Islet of Langerhans (tissue), 1 donor: Measurements from ENCODE around the gene SEMA7A.
"Not testable (repeated sequence)": the region's sequence is repeated elsewhere in the genome, so short reads cannot be mapped to it uniquely, and the experiment has no call there.

ENCODE experiments used
- FAIRE-seq: peaks from one replicate; lab custom pipeline; 2011; peaks lifted over from hg19 to GRCh38; lab: Jason Lieb, UNC

SEMA7A gene, protein sequence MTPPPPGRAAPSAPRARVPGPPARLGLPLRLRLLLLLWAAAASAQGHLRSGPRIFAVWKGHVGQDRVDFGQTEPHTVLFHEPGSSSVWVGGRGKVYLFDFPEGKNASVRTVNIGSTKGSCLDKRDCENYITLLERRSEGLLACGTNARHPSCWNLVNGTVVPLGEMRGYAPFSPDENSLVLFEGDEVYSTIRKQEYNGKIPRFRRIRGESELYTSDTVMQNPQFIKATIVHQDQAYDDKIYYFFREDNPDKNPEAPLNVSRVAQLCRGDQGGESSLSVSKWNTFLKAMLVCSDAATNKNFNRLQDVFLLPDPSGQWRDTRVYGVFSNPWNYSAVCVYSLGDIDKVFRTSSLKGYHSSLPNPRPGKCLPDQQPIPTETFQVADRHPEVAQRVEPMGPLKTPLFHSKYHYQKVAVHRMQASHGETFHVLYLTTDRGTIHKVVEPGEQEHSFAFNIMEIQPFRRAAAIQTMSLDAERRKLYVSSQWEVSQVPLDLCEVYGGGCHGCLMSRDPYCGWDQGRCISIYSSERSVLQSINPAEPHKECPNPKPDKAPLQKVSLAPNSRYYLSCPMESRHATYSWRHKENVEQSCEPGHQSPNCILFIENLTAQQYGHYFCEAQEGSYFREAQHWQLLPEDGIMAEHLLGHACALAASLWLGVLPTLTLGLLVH

GRCh38 chr15:74433592-74434262, at the start of gene SEMA7A:
TSS of gene SEMA7A (minus strand) at chr15:74433958. CDS start at chr15:74433918, 40 bp downstream.
- FAIRE-seq, result no peak

DNA sequence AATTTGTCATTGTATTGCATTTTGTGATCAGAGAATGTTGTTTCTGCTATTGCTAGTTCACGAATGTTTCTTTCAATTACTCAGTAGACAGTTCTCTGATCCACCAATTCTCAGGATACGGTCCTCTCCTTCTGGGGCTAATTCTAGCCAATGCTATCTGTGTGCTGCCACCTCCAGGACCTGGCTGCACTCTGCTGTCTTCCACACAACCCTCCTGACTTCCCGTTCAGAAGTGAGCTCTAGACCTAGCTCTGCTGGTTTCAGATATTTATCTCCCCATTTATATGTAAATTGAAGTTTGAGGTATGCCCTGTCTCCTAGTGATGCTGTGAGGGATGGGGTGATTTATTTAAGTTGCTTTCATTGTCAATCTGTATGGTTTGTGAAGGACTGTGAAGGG, 48.9 kb upstream of the SEMA7A start:
- no peak for FAIRE-seq

DNA sequence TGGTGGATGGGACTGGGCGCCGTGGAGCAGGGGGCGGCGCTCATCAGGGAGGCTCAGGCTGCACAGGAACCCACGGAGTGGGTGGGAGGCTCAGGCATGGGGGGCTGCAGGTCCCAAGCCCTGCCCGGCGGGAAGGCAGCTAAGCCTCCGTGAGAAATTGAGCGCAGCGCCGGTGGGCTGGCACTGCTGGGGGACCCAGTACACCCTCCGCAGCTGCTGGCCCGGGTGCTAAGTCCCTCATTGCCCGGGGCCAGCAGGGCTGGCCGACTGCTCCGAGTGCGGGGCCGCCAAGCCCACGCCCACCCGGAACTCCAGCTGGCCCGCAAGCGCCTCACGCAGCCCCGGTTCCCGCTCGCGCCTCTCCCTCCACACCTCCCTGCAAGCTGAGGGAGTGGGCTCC, 46.6 kb upstream of the SEMA7A start:
- not testable (repeated sequence) for FAIRE-seq

- FAIRE-seq, result not testable (repeated sequence)
Observed at GRCh38 chr15:74471621-74472020, 37.9 kb upstream of the SEMA7A start.

GRCh38 chr15:74470631-74471395, 37.1 kb upstream of the SEMA7A start:
- FAIRE-seq, result no peak

DNA sequence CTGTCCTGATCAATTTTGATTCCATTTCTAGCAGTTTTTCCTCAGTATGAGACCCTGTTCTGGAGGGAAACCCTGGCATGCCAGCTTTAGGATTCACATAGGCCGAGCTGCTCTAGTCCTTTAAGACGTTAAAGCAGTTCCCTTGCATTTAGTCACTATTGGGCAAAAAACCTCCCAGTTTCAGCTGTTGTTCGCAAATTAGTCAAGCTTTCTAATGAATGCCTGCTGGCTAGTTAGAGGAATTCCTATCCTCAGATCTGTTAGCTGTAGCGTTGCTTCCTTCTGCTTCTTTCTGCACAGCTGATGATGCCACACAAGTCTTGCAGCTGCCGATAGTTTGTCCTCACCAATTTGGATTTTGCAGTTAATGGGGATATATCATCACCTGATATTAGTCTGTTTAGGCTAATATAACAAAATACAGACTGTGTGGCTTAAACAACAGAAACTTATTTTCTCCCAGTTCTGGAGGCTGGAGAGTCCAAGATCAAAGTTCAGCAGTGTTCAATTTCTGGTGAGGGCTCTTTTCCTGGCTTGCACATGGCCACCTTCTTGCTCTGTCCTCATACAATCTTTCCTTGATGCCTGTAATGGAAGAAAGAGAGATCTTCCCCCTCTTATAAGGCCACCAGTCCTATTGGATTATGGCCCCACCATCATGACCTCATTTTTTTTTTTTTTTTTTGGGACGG, 34.7 kb upstream of the SEMA7A start:
- no peak for FAIRE-seq

DNA sequence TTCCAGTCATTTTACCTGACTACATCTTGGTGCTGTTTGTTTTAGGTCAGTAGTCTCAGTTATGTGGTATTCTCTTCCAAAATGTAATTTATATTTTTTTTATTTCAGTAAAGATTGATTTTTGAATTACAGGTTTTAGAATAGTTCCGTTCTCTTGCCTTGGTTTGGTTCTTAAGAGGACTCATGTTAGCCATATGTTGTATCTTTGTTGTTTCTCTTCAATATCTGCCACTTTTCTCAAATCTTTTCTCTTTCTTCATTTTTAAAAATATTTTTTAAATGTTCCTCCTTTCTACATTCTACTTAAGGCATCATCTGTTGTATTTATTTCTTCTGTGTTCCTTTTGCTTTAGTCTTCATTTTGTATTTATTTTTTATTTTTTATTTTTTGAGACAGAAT, 32.8 kb upstream of the SEMA7A start:
- FAIRE-seq, result no peak

DNA sequence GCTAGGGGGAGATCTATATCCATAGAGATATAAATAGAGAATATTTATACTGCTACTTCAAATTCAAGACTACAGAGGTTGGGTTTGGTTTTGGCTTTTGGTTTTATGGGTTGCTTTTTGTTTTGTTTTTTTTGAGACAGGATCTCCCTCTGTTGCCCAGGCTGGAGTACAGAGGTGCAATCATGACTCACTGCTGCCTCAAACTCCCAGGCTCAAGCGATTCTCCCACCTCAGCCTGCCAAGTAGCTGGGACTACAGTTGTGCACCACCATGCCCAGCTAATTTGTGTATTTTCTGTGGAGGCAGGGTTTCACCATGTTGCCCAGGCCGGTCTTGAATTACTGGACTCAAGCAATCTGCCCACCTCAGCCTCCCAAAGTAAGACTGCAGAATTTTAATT, 31.1 kb upstream of the SEMA7A start:
- FAIRE-seq, result no peak

- FAIRE-seq, result no peak
Observed at GRCh38 chr15:74464216-74464615, 30.5 kb upstream of the SEMA7A start.

- no peak for FAIRE-seq
Observed at GRCh38 chr15:74463634-74464033, 29.9 kb upstream of the SEMA7A start.

GRCh38 chr15:74461847-74462511, 28.2 kb upstream of the SEMA7A start:
- no peak for FAIRE-seq

DNA sequence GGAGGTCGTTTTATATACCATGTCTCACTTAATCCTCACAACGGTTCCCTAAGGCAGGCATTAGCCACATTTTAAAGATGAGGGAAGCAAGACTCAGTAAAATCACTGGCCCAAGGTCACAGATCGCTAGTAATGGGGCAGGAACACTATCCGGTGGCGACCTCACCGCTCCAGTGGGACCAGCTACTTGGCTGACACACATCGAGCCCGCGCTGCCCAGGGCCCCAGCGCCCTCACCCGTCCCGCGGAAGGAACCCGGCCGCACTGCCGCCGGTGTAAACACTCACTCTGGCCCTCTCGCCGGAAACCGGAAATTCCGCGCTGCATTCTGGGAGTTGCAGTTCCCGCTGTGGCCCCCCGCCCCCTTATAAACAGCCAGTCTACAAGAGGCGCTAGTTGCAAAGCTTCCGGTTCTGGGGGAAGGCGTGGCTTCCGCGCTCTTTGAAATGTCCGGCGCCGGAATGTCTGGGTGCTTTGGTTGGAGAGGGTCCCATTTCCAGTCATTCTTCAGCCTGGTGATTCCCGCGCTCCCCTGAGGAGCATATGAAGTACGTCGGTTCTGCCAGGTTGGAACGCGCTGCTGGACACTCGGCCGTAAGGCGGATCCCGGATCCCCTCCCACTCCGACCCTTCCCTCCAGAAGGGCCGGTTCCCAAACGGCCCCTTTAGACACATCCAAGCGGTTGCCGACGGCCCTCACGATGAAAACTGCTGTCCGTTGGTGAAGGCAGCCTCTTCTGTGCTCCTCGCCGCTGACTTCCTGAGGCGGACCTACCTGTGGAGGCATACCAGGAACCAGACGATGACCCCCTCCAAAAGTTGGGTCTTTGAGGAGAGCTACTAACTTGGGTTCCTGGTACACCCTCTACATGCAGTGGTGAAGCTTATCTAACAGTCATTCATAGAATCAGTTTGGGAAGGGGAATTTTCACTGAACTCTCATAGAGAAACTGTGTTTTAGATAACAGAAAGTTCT, 27.4 kb upstream of the SEMA7A start, which contains the start of gene UBL7:
UBL7 (minus strand) TSS at position 290 of the 976 bp plus-strand sequence. CDS start 2,293 bp downstream, outside the sequence.
- no peak for FAIRE-seq

DNA sequence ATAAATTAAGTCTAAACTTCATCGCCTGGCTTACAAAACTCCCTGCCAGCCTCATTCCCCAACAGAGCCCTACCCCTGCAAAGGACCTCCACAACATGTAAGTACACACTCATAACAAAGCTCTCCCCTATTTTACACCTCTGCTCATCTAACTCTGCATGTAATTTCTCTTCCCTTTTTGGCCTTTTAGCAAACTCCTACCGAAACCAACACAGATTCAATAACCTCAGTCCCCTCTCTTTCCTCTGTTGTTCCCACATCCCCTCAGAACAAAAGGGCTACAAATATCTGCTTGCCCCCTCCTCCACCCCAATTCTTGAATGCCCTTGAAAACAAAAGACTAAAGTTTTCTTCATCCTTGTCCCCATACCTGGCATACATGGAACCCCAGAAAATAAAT, 26.5 kb upstream of the SEMA7A start:
- FAIRE-seq, result no peak

DNA sequence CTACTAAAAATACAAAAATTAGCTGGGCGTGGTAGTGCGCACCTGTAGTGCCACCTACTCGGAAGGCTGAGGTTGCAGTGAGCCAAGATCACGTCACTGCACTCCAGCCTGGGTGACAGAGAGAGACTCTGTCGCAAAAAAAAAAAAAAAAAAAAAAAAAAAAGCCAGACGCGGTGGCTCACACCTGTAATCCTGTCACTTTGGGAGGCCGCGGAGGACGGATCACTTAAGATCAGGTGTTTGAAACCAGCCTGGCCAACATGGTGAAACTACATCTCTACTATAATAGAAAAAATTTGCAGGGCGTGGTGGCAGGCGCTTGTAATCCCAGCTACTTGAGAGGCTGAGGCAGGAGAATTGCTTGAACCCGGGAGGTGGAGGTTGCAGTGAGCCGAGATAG, 26.0 kb upstream of the SEMA7A start:
- FAIRE-seq, result not testable (repeated sequence)

GRCh38 chr15:74458473-74458872, 24.7 kb upstream of the SEMA7A start:
- FAIRE-seq, result no peak

DNA sequence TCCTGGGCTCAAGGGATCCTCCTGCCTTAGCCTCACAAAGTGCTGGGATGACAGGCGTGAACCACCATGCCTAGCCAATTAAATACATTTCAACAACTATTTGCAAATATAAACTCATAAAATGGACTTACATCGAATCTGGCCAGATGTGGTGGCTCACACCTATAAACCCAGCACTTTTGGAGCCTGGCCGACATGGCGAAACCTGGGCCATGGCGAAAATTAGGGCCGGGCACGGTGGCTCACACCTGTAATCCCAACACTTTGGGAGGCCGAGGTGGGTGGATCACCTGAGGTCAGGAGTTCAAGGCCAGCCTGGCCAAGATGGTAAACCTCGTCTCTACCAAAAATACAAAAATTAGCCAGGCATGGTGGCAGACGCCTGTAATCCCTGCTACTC, 23.3 kb upstream of the SEMA7A start:
- FAIRE-seq, result not testable (repeated sequence)

DNA sequence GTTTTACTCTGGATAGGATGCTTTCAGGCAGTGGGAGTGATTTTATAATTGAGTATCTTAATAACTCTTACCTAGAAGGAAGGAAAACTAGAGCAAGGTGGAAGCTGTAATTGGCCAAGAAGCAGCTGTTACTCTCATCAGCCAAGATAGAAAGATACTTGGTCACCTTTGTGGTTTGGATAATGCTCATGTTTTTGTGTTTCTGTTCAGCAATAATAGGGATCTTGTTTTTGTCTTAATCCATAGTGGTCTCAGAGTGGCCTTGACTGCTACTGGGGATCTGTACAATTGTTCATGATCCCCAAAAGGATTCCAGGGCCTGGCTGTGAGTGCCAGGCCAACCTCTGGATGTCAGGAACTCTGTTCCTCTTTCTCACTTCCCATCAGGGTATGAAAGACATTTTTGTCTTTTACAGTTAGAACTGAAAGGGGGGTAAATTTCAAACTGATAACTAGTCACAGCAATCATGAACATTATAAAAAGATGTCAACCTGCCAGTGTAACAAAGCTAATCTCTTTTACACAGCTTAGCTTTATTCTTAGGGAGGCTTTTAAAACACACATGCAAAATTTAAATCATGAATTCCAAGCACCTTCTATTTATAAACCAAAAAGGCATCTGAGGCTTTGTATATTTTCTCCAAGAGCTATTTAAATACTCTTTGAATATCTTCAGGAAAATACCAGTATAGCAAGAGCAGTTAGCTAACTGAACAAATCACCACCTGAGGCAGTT, 21.2 kb upstream of the SEMA7A start:
- no peak for FAIRE-seq

GRCh38 chr15:74453925-74454763, 20.4 kb upstream of the SEMA7A start:
- no peak for FAIRE-seq
